ENCODE measurements around the gene TRMT10C. TPM values are rescaled to one million over a fixed set of nuclear protein-coding genes. Genes with fewer than 3 reads are reported as not detected.
"Not testable (repeated sequence)": the region's sequence is repeated elsewhere in the genome, so short reads cannot be mapped to it uniquely, and the experiment has no call there.

TRMT10C gene
- total and polyA plus RNA-seq, 2 donors (not counting 1 experiment from before 2014, with no cell fraction given) = 13.2 to 25.3 TPM

DNA sequence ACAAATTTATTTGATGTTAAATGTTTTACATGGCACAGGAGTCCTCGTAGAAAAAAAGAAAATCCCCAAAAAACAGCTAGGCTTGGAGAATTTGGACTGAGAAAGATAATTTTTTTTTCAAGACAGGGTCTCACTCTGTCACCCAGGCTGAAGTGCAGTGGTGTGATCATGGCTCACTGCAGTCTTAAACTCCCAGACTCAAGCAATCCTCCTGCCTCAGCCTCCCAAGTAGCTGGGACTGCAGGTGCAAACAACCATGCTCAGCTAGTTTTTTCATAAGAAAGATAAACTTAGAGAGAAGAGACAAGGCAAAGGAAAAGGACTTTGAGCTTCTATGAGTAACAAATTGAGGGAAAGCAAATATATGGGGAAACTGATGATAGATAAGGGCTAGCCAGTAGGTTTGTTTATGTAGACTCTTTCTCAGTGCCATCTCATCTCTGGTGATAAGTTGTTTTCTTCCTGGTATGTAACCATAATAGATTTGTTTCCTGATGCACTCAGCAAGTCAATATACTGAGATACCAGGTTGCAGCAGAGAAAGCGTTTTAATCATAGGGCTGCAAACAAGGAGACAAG is 13.1 kb upstream of the TRMT10C start:
- no CpG with 5 or more reads among the region's 2 CpGs for WGBS (ENCODE audit: insufficient coverage)
- Histone ChIP-seq H3K79me2 (ENCODE audit: control insufficient read depth, insufficient read depth, low read length) (no peaks in the 10 kb centered on the region), H3K9me3 (ENCODE audit: control extremely low read depth in 1 of 3, control insufficient read depth in 2 of 3, insufficient read depth in 1 of 3, low read length in 2 of 3) (peaks cover 0 to 6% (median 0%) of the 10 kb centered on the region in 3 donors), H2AFZ (ENCODE audit: insufficient read depth, low read depth, low read length, poor library complexity, severe bottlenecking) (no peak overlapping the region), H3K4me3 (ENCODE audit: control extremely low read depth in 1 of 5, extremely low read depth in 1 of 5, insufficient read depth in 1 of 5, low read depth in 2 of 5, low read length in 4 of 5) (no peak overlapping the region), H3K27me3 (replicated peaks in 1 of 4; ENCODE audit: control extremely low read depth in 1 of 4, control insufficient read depth in 3 of 4, insufficient read depth in 4 of 4, low read length in 3 of 4) (no peaks in the 10 kb centered on the region), H4K20me1 (ENCODE audit: control insufficient read depth, insufficient read depth, low read length, poor library complexity, severe bottlenecking) (no peaks in the 10 kb centered on the region), H3K36me3 (replicated peaks in 1 of 2; ENCODE audit: control extremely low read depth in 1 of 2, control insufficient read depth in 1 of 2, extremely low read depth in 1 of 2, insufficient read depth in 2 of 2, low read length in 1 of 2) (no peaks in the 10 kb centered on the region), H3K4me2 (replicated peaks; ENCODE audit: low read depth, low read length, poor library complexity, severe bottlenecking) (no peak overlapping the region), H3K9ac (ENCODE audit: low read length) (no peak overlapping the region), H3K27ac (ENCODE audit: low read length in 2 of 2) (no peak overlapping the region), H3K4me1 (ENCODE audit: control insufficient read depth in 2 of 2, insufficient read depth in 2 of 2, low read length in 2 of 2) (no peaks in the 10 kb centered on the region)
- no peak overlapping the region for H3K4me3 Mint-ChIP-seq
- ChIA-PET POLR2A (no interaction called here), CTCF (no interaction called here)
- TF ChIP-seq CTCF (IDR thresholded peaks at IDR 0.05) = no peak
- no peak for TF ChIP-seq EZH2 (IDR thresholded peaks at IDR 0.05; ENCODE audit: borderline replicate concordance, insufficient read depth, low read depth, low read length, poor library complexity, severe bottlenecking)
- intact Hi-C loops (cut with micrococcal nuclease) = no loop called here
- DNase-seq (no peak), ATAC-seq (ENCODE audit: low read depth) (no peak)
- H3K27ac Mint-ChIP-seq = no peak overlapping the region
- H3K4me1 Mint-ChIP-seq = no peaks in the 10 kb centered on the region
- H3K27me3 Mint-ChIP-seq = peaks cover 18% of the 10 kb centered on the region
- H3K9me3 Mint-ChIP-seq (ENCODE audit: insufficient read depth) = no peaks in the 10 kb centered on the region

DNA sequence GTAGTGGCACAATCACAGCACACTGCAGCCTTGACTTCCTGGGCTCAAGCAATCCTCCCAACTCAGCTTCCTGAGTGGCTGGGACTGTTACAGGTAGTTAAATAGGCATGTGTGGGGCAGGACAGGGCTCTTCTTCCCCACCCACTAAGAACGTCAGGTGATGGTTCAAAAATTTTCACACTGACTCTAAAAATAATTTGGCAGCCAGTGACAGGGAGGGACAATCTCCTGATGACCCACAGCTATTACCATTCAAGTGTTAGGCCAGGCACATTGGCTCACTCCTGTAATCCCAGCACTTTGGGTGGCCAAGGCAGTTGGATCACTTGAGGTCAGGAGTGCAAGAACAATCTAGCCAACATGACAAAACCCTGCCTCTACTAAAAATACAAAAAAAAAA is 12.2 kb upstream of the TRMT10C start:
- ChIA-PET CTCF (no interaction called here), POLR2A (interaction anchor here (0.7 kb wide), 1 partner anchor 35 kb away, joined by 4 read pairs; no protein-coding TSS in a partner anchor)
- no peaks in the 10 kb centered on the region for H3K36me3 ChIP-seq (replicated peaks in 1 of 2; ENCODE audit: control extremely low read depth in 1 of 2, control insufficient read depth in 1 of 2, extremely low read depth in 1 of 2, insufficient read depth in 2 of 2, low read length in 1 of 2)
- no peaks in the 10 kb centered on the region for H4K20me1 ChIP-seq (ENCODE audit: control insufficient read depth, insufficient read depth, low read length, poor library complexity, severe bottlenecking)
- no peak for TF ChIP-seq EZH2 (IDR thresholded peaks at IDR 0.05; ENCODE audit: borderline replicate concordance, insufficient read depth, low read depth, low read length, poor library complexity, severe bottlenecking)
- TF ChIP-seq CTCF (IDR thresholded peaks at IDR 0.05) = no peak
- H3K4me1 ChIP-seq (ENCODE audit: control insufficient read depth in 2 of 2, insufficient read depth in 2 of 2, low read length in 2 of 2) = no peaks in the 10 kb centered on the region
- no peaks in the 10 kb centered on the region for H3K4me1 Mint-ChIP-seq
- H3K9ac ChIP-seq (ENCODE audit: low read length) = no peak overlapping the region
- no peak overlapping the region for H3K4me2 ChIP-seq (replicated peaks; ENCODE audit: low read depth, low read length, poor library complexity, severe bottlenecking)
- no CpG with 5 or more reads among the region's 1 CpG for WGBS (ENCODE audit: insufficient coverage)
- H3K27me3 Mint-ChIP-seq = peaks cover 14% of the 10 kb centered on the region
- peaks cover 0 to 6% (median 0%) of the 10 kb centered on the region in 3 donors for H3K9me3 ChIP-seq (ENCODE audit: control extremely low read depth in 1 of 3, control insufficient read depth in 2 of 3, insufficient read depth in 1 of 3, low read length in 2 of 3)
- no peak overlapping the region for H3K4me3 Mint-ChIP-seq
- no peak for ATAC-seq (ENCODE audit: low read depth)
- no peak overlapping the region for H2AFZ ChIP-seq (ENCODE audit: insufficient read depth, low read depth, low read length, poor library complexity, severe bottlenecking)
- intact Hi-C loops (cut with micrococcal nuclease) = no loop called here
- peaks cover 0 to 4% (median 0%) of the 10 kb centered on the region in 4 experiments for H3K27me3 ChIP-seq (replicated peaks in 1 of 4; ENCODE audit: control extremely low read depth in 1 of 4, control insufficient read depth in 3 of 4, insufficient read depth in 4 of 4, low read length in 3 of 4)
- no peak overlapping the region for H3K27ac ChIP-seq (ENCODE audit: low read length in 2 of 2)
- no peaks in the 10 kb centered on the region for H3K79me2 ChIP-seq (ENCODE audit: control insufficient read depth, insufficient read depth, low read length)
- H3K27ac Mint-ChIP-seq = no peak overlapping the region
- no peak for DNase-seq
- no peaks in the 10 kb centered on the region for H3K9me3 Mint-ChIP-seq (ENCODE audit: insufficient read depth)
- no peak overlapping the region for H3K4me3 ChIP-seq (ENCODE audit: control extremely low read depth in 1 of 5, extremely low read depth in 1 of 5, insufficient read depth in 1 of 5, low read depth in 2 of 5, low read length in 4 of 5)

DNA sequence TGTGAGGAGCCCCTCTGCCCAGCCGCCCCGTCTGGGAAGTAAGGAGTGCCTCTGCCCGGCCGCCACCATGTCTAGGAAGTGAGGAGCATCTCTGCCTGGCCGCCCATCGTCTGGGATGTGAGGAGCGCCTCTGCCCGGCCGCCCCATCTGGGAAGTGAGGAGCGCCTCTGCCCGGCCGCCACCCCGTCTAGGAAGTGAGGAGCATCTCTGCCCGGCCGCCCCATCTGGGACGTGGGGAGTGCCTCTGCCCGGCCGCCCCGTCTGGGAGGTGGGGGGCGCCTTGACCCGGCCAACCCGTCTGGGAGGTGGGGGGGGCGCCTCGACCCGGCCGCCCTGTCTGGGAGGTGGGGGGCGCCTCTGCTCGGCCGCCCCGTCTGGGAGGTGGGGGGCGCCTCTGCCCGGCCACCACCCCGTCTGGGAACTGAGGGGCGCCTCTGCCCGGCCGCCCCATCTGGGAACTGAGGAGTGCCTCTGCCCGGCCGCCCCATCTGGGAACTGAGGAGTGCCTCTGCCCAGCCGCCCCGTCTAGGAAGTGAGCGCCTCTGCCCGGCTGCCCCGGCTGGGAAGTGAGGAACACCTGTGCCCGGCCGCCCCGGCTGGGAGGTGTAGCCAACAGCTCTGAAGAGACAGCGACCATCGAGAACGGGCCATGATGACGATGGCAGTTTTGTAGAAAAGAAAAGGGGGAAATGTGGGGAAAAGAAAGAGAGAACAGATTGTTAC is 10.1 kb upstream of the TRMT10C start:
- H3K9me3 ChIP-seq (ENCODE audit: control extremely low read depth in 1 of 3, control insufficient read depth in 2 of 3, insufficient read depth in 1 of 3, low read length in 2 of 3); H3K4me1 Mint-ChIP-seq; H3K27ac ChIP-seq (ENCODE audit: low read length in 2 of 2); H3K9ac ChIP-seq (ENCODE audit: low read length); POLR2A ChIA-PET; H3K27ac Mint-ChIP-seq; H3K4me3 ChIP-seq (ENCODE audit: control extremely low read depth in 1 of 5, extremely low read depth in 1 of 5, insufficient read depth in 1 of 5, low read depth in 2 of 5, low read length in 4 of 5); ATAC-seq (ENCODE audit: low read depth); H4K20me1 ChIP-seq (ENCODE audit: control insufficient read depth, insufficient read depth, low read length, poor library complexity, severe bottlenecking); H3K4me2 ChIP-seq (replicated peaks; ENCODE audit: low read depth, low read length, poor library complexity, severe bottlenecking); intact Hi-C loops (cut with micrococcal nuclease); H3K27me3 ChIP-seq (replicated peaks in 1 of 4; ENCODE audit: control extremely low read depth in 1 of 4, control insufficient read depth in 3 of 4, insufficient read depth in 4 of 4, low read length in 3 of 4); H3K36me3 ChIP-seq (replicated peaks in 1 of 2; ENCODE audit: control extremely low read depth in 1 of 2, control insufficient read depth in 1 of 2, extremely low read depth in 1 of 2, insufficient read depth in 2 of 2, low read length in 1 of 2); H2AFZ ChIP-seq (ENCODE audit: insufficient read depth, low read depth, low read length, poor library complexity, severe bottlenecking); H3K4me3 Mint-ChIP-seq; H3K4me1 ChIP-seq (ENCODE audit: control insufficient read depth in 2 of 2, insufficient read depth in 2 of 2, low read length in 2 of 2); CTCF ChIA-PET; H3K9me3 Mint-ChIP-seq (ENCODE audit: insufficient read depth); H3K79me2 ChIP-seq (ENCODE audit: control insufficient read depth, insufficient read depth, low read length); DNase-seq: not testable (repeated sequence)
- WGBS (ENCODE audit: insufficient coverage) = 96% methylated on average over 49 of the region's 50 CpGs
- peaks cover 26% of the 10 kb centered on the region for H3K27me3 Mint-ChIP-seq

All from B cell (primary cell).